Stimulated activated CD4-positive, alpha-beta T cell treated with anti-CD3 and anti-CD28 coated beads, Interleukin-1b, Interleukin-23, amount 100 ng/mL, for 24 hours (primary cell): ENCODE data around the gene DNAJC1.
"Not testable (repeated sequence)": the region's sequence is repeated elsewhere in the genome, so short reads cannot be mapped to it uniquely, and the experiment has no call there.

Experiments used
- DNase-seq, 4 experiments: peaks; one replicate each; pipeline ENCODE4 v3.0.0-alpha.2; 2020; ENCODE audit warnings: low read depth in 4 of 4, low spot score in 1 of 4

Gene DNAJC1

GRCh38 chr10:21912625-21913024, 90.9 kb downstream of the DNAJC1 start:
- DNase-seq, result no peak

- DNase-seq, result no peak
Measured at GRCh38 chr10:21910798-21911197, 92.7 kb downstream of the DNAJC1 start.

- DNase-seq, result no peak
Measured at GRCh38 chr10:21907436-21907835, 96.1 kb downstream of the DNAJC1 start.

GRCh38 chr10:21904930-21905329, 98.6 kb downstream of the DNAJC1 start:
- no peak for DNase-seq

- no peak for DNase-seq
Measured at GRCh38 chr10:21899736-21900135, 103.8 kb downstream of the DNAJC1 start.

- no peak for DNase-seq
Measured at GRCh38 chr10:21895932-21896331, 107.6 kb downstream of the DNAJC1 start.

GRCh38 chr10:21894648-21895342, 108.7 kb downstream of the DNAJC1 start:
- no peak for DNase-seq

- DNase-seq, result no peak
Measured at GRCh38 chr10:21891439-21891838, 112.1 kb downstream of the DNAJC1 start.

- DNase-seq, result no peak
Measured at GRCh38 chr10:21889477-21890275, 113.9 kb downstream of the DNAJC1 start.

GRCh38 chr10:21888959-21889358, 114.6 kb downstream of the DNAJC1 start:
- no peak for DNase-seq

- no peak for DNase-seq
Measured at GRCh38 chr10:21885940-21886339, 117.6 kb downstream of the DNAJC1 start.

GRCh38 chr10:21873198-21873597, 130.3 kb downstream of the DNAJC1 start:
- no peak for DNase-seq

- DNase-seq, result not testable (repeated sequence)
Measured at GRCh38 chr10:21872771-21873170, 130.8 kb downstream of the DNAJC1 start.

- DNase-seq, result no peak
Measured at GRCh38 chr10:21870849-21871248, 132.7 kb downstream of the DNAJC1 start.

GRCh38 chr10:21869087-21869486, 134.4 kb downstream of the DNAJC1 start:
- not testable (repeated sequence) for DNase-seq

- DNase-seq, result no peak
Measured at GRCh38 chr10:21860718-21861117, 142.8 kb downstream of the DNAJC1 start.

GRCh38 chr10:21858455-21858854, 145.1 kb downstream of the DNAJC1 start:
- DNase-seq, result no peak

- no peak for DNase-seq
Measured at GRCh38 chr10:21849607-21850006, 153.9 kb downstream of the DNAJC1 start.

- DNase-seq, result no peak
Measured at GRCh38 chr10:21843645-21844044, 159.9 kb downstream of the DNAJC1 start.

- not testable (repeated sequence) for DNase-seq
Measured at GRCh38 chr10:21841273-21841672, 162.3 kb downstream of the DNAJC1 start.

GRCh38 chr10:21837487-21837886, 166.0 kb downstream of the DNAJC1 start:
- not testable (repeated sequence) for DNase-seq

- not testable (repeated sequence) for DNase-seq
Measured at GRCh38 chr10:21834574-21834973, 169.0 kb downstream of the DNAJC1 start.

- no peak for DNase-seq
Measured at GRCh38 chr10:21832821-21833130, 170.8 kb downstream of the DNAJC1 start.
